NCI-H510A treated with DMSO at 0.1 percent for 48 hours (cell line): ENCODE data around the gene WFDC1.
"Not testable (repeated sequence)": the region's sequence is repeated elsewhere in the genome, so short reads cannot be mapped to it uniquely, and the experiment has no call there.

Experiments used
- DNase-seq: peaks from one replicate; lab custom pipeline; 2025; lab: John Stamatoyannopoulos, UW

The WFDC1 gene

GRCh38 chr16:84327926-84328505 is 33.3 kb downstream of the WFDC1 start:
- DNase-seq: no peak

- DNase-seq: no peak
These were observed 34.3 kb downstream of the WFDC1 start for GRCh38 chr16:84329016-84329415.

DNA sequence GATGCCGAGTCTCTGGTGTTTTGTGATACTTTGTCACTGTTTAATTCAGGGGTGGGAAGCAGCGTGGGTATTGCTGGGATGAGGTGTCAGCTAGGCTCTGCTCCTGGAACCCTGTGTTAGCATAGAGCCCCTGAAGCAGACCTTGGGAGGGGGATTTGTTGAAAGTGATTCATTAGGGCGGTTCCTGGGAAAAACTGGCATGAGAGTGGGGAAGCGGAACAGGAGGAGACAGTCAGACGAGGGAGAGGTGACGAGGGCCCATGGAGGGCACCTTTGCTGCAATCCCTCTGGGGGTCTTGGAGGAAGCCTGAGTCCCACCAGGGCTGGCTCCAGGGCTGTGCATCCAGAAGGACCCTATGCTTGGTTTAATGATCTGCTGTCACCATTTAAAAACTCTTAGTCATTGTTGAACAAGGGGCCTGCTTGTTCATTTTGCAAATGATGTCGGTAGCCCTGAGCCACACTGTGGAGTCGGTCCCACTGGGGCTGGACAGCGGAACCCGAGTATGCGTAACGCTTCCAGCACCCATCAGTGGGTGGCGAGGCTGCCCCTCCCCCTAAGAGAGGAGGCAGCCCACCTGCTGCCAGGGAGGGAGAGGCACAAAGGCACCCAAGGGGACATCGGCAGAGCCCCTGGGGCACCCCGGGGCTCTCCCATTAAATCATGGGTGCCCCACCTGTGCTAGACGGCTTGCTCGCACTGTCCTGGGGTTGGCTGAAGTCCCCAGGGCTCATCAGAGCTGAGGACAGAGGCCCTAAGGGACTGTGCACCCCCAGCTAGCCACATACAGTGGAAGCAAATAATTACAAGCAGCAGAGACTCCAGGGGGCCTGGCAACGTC is 35.4 kb downstream of the WFDC1 start:
- no peak for DNase-seq

DNA sequence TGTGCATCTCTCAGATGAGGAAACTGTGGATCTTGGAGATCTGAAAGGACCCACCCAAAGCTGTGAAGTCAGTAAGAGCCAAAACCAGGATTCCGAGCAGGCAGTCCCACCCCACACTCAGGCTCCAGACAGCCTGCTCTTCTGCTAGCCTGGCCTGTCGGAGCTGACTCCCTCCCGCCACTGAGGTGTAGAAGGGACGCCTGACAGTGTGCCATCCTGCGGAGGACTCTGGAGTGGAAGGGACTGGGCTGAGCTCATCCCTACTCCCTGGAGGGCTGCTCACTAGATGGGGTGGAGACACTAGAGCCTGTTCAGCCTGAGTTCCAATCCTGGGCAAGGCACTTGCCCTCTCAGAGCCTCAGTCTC is 36.0 kb downstream of the WFDC1 start:
- DNase-seq: no peak

- DNase-seq: no peak
These were observed 37.5 kb downstream of the WFDC1 start for GRCh38 chr16:84331998-84332780.

- DNase-seq: no peak
These were observed 38.5 kb downstream of the WFDC1 start for GRCh38 chr16:84332975-84333684.

GRCh38 chr16:84334058-84334457 is 39.4 kb downstream of the WFDC1 start:
- no peak for DNase-seq

DNA sequence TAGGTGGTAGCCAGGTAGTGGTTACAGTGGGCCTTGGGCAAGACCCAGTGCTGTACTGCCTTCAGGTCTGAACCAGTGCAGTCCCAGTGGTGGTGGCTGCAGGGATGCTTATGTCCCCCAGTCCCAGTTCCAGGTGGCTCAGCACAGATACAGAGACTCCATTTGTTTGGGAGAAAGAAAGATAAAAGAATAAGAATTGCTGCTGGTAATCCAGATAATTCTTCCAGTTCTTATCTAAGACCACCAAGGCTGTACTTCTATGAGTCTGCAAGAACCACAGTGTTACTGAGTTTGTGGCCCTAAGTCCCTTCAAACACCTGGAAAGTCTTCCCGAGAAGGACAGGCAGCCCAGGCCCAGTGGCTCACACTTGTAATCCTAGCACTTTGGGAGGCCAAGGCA is 39.8 kb downstream of the WFDC1 start:
- DNase-seq: no peak

GRCh38 chr16:84337236-84337635 is 42.6 kb downstream of the WFDC1 start:
- DNase-seq: not testable (repeated sequence)

- no peak for DNase-seq
These were observed 44.6 kb downstream of the WFDC1 start for GRCh38 chr16:84339311-84339710.

DNA sequence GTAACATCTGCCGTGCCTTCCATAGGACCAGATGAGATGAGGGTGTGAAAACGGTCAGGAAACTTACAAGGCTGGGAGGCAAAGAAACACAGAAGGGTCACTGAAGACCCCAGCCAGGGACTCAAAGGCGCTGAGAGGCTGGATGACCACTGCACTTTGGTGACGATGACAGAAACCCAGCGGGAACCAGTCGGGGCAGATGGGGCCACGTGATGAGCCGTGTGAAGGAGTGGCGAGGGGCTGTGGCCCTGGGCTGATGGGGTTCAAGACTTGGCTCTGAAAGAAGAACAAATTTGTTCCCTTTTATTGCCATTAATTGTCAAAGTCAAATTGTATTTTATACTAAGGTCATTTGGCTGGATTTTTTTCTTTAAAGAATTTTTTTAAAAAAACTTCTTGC is 45.1 kb downstream of the WFDC1 start:
- DNase-seq: no peak

DNA sequence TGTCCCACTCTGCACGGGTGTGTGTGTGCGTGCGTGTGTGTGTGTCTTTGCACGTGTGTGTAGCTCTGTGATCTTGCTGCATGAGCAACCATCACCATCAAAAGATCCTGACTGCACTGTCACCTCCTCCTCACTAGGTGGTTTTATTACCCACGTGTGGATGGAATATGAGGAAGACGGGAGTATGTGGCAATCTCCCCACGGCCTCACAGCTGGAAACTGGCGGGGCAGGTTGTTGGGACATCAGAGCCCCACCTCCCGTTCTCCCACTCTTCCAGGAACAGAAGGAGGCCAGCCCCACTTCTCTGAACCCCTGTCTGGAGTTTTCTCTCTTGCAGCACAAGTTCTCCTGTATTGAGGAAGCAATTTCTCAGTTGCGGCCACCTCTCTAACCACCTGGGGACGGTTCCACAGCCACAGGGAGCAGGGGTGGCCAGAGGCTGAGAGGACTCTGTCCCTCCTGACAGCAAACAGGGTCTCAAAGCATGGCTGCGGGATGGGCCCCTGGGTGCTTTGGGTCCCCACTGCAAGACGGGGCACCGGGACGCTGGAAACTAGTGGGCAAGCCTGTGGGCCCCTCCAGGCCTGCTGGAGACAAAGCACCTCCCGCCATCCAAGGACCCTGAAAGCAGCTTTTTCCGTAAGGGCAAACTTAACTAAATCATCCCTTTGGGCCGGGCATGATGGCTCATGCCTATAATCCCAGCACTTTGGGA is 45.8 kb downstream of the WFDC1 start:
- DNase-seq: no peak

DNA sequence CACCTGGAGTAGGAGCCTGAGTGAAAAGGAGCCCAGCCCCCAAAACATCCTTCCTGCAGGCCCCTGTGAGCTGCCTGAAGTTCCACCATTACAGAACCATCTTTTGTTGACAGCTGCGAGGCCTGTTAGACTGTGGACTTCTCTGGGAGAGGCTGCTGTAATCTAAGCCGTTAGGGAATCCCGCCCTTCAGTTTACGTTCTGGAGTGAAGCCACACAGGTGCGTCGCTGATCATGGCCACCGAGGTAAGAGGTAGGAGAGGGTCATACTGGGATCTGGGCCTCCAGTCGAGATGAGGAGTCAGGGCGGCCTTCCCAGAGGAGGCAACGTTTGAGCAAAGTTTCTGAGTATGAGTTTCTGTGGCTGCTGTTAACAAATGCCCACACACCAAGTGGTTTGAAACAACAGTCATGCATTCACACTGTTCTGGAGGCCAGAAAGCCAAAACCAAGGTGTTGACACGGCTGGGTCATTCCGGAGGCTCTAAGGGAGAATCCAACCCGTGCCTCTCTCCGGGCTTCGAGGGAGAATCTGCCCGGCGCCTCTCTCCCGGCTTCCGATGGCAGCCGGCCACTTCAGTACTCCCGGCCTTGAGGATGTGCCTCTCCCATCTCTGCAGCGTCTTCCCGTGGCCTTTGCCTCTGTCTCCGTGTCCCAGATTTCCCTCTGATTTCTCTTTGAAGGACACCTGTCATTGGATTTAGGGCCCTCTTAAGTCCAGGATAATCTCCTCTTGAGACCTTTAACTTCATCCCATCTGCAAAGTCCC is 47.0 kb downstream of the WFDC1 start:
- peak; percentile 31 for DNase-seq

GRCh38 chr16:84343800-84344199 is 49.1 kb downstream of the WFDC1 start:
- DNase-seq: not testable (repeated sequence)

- no peak for DNase-seq
These were observed 50.1 kb downstream of the WFDC1 start for GRCh38 chr16:84344781-84345180.

DNA sequence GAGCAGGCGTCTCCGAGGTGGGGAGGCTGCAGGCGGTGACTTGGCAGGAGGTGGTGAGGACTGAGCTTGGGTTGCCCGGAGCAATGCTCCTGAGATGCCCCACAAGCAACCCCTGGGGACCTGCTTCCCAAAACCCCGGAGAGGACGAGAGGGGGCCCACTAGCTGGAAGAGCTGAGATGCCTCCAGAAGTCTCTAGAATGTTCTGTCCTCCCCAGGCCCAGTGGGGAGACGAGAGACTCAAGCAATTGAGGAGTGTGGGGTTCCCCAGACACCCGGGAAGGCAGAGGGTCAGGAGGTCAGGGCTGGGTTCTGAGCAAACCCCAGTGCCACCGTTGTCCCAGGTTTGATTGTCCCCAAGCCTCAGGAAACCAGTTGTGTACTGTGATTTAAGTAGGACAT is 52.5 kb downstream of the WFDC1 start:
- DNase-seq: no peak

DNA sequence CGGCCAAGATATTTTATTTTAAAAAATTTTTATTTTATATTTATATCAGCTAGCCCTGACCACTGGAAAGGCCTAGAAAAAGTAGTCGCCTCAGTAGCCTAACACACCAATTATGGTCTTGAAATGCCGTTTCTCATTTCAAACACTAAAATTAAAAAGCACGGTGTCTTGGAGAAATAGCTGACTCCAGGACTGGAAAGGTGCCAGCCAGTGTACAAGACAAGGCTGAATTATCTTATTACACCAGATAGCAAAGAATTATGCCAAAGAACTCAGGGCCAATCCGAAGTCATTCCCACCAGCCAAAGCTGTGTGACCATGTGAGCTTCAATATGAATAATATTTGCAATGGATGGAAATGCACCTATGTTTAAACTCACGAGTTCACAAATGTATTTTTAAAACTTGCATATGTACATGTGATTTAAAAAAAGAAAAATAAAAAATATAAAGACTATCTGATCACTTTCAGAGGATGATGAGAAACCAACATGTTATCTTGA is 53.8 kb downstream of the WFDC1 start:
- DNase-seq: no peak

DNA sequence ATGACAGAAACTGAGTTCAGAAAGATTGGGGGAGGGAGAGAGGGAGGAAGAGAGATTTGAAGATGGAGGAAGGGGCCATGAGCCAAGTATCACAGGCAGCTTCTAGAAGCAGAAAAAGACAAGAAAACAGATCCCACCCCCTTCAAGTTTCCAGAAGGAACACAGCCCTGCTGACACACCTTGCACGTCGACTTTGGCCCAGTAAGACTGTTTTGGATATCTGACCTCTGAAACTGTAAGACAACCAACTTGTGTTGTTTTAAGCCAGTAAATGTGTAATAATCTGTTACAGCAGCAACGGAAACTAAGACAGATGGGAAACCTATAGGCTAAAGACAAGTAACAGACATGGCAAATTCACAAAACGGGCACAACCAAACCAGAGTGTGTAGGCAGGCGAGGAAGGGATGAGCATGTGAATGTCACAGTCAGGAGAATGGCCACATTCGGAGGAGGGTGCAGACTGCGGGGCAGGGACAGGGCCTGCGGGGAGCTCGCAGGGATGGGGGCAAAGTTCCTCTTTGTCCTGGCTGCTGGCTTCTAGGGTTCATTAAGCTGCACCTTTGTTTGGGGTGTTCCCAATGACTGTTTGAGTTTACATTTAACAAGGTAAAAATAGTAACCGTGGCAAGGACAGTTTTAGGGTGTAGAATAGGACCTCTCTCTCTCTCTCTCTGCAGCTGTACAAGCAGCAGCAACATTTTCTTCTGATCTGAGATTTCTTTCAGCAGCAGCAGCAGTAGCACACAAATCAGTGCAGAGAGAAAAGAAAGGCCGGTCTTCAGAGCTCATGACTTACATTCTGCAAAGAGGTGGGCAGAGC is 55.4 kb downstream of the WFDC1 start:
- DNase-seq: no peak

GRCh38 chr16:84350685-84351400 is 56.2 kb downstream of the WFDC1 start:
- no peak for DNase-seq
